ENCODE data around the gene JAK1. TPM values are rescaled to one million over a fixed set of nuclear protein-coding genes. Genes with fewer than 3 reads are reported as not detected.

The JAK1 gene
- total and polyA plus RNA-seq, 2 of the 8 experiments (the other 6 are each of a cell fraction or from before 2014, with no cell fraction given), result 7.8 to 24.5 TPM

DNA sequence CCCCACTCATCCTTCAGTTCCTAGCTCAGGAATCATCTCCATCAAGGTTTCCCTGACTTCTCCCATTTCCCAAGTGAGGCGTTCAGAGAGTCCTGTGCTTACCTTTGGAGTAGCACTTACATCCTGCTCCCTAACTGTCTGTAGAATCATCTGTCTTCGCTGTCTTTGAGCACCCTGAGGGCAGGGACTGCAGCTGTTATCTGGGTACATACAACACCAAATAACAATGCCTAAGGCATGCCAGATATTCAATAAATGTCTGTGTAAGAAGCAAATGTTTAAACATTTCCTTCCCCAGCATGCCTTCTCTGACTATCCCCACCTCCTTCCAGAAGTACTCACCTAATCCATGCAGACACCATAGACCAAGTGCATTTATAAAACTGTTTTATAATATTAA lies 65.4 kb downstream of the JAK1 start (continued):
- TF ChIP-seq JUN (IDR thresholded peaks at IDR 0.05; ENCODE audit: low read depth, low read length) (no peak), TAF7 (optimal IDR thresholded peaks at IDR 0.05; ENCODE audit: borderline replicate concordance, low read depth, low read length) (no peak), HDAC2 (IDR thresholded peaks at IDR 0.05; ENCODE audit: borderline replicate concordance in 1 of 2, low read depth in 2 of 2, low read length in 2 of 2) (no peak), SUZ12 (IDR thresholded peaks at IDR 0.05; ENCODE audit: low read length) (no peak), BCL11A (IDR thresholded peaks at IDR 0.05; ENCODE audit: low read depth in 2 of 2, low read length in 2 of 2) (no peak), SIX5 (IDR thresholded peaks at IDR 0.05; ENCODE audit: low read depth, low read length) (no peak), CREB1 (IDR thresholded peaks at IDR 0.05) (no peak), TCF12 (IDR thresholded peaks at IDR 0.05; ENCODE audit: low read depth, low read length) (no peak), POU5F1 (IDR thresholded peaks at IDR 0.05; ENCODE audit: low read depth, low read length) (no peak), CEBPB (IDR thresholded peaks at IDR 0.05; ENCODE audit: low read depth, low read length) (no peak)

Measured in H1 (cell line).